ENCODE results near the gene BCL6B. TPM values are rescaled to one million over a fixed set of nuclear protein-coding genes. Genes with fewer than 3 reads are reported as not detected.

Gene BCL6B
- total and polyA plus RNA-seq, 2 experiments from 2014 or later: 3.3 to 4.5 TPM

DNA sequence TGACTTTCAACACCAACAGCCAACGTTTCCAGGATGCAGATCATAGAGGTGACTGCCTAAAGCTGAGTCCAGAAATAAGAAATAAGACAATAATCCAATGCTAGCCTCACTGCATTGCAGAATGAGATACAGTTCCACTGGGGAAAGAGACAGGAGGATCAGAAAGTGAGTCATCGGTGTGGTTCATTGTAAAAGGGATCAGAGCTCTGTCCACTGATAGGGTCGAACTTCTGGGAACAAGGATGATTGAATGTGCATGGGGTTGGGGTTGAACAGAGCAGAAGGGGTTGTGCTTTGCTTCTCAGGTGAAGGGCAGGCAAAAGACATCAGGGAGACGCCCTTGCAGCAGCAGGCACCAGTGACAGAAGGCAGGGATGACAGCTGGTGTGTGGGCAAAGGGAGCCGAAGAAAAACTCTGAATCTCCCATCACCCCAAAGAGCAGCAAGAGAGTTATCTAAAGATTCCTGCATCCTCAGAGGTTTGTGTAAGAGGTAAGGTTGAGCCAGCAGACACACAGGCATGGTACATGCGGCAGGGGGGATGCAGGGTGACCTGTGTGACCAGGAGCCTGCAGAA, 40.8 kb downstream of the BCL6B start:
- TF ChIP-seq ETS1 (IDR thresholded peaks at IDR 0.05) (no peak), EZH2 (IDR thresholded peaks at IDR 0.05; ENCODE audit: low read depth, unreplicated experiment) (no peak), CREB1 (CRISPR knock-in tag; IDR thresholded peaks at IDR 0.05; ENCODE audit: low read depth) (no peak), NANOG (IDR thresholded peaks at IDR 0.05; ENCODE audit: borderline replicate concordance) (no peak), EZH2phosphoT487 (IDR thresholded peaks at IDR 0.05; ENCODE audit: unreplicated experiment) (no peak), JUNB (IDR thresholded peaks at IDR 0.05; ENCODE audit: unreplicated experiment) (no peak), ZNF114 (CRISPR knock-in tag; IDR thresholded peaks at IDR 0.05) (no peak), ZNF331 (CRISPR knock-in tag; IDR thresholded peaks at IDR 0.05; ENCODE audit: low read depth) (no peak), POLR2AphosphoS5 (IDR thresholded peaks at IDR 0.05; ENCODE audit: low read depth) (no peak), ZNF462 (CRISPR knock-in tag; IDR thresholded peaks at IDR 0.05) (no peak), STAT1 (IDR thresholded peaks at IDR 0.05; ENCODE audit: unreplicated experiment) (no peak)
- TF ChIP-seq, protein P1, sequence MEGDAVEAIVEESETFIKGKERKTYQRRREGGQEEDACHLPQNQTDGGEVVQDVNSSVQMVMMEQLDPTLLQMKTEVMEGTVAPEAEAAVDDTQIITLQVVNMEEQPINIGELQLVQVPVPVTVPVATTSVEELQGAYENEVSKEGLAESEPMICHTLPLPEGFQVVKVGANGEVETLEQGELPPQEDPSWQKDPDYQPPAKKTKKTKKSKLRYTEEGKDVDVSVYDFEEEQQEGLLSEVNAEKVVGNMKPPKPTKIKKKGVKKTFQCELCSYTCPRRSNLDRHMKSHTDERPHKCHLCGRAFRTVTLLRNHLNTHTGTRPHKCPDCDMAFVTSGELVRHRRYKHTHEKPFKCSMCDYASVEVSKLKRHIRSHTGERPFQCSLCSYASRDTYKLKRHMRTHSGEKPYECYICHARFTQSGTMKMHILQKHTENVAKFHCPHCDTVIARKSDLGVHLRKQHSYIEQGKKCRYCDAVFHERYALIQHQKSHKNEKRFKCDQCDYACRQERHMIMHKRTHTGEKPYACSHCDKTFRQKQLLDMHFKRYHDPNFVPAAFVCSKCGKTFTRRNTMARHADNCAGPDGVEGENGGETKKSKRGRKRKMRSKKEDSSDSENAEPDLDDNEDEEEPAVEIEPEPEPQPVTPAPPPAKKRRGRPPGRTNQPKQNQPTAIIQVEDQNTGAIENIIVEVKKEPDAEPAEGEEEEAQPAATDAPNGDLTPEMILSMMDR (conservative IDR thresholded peaks at IDR 0.05; ENCODE audit: low read depth in 2 of 2): no peak
- TF ChIP-seq, protein P2, sequence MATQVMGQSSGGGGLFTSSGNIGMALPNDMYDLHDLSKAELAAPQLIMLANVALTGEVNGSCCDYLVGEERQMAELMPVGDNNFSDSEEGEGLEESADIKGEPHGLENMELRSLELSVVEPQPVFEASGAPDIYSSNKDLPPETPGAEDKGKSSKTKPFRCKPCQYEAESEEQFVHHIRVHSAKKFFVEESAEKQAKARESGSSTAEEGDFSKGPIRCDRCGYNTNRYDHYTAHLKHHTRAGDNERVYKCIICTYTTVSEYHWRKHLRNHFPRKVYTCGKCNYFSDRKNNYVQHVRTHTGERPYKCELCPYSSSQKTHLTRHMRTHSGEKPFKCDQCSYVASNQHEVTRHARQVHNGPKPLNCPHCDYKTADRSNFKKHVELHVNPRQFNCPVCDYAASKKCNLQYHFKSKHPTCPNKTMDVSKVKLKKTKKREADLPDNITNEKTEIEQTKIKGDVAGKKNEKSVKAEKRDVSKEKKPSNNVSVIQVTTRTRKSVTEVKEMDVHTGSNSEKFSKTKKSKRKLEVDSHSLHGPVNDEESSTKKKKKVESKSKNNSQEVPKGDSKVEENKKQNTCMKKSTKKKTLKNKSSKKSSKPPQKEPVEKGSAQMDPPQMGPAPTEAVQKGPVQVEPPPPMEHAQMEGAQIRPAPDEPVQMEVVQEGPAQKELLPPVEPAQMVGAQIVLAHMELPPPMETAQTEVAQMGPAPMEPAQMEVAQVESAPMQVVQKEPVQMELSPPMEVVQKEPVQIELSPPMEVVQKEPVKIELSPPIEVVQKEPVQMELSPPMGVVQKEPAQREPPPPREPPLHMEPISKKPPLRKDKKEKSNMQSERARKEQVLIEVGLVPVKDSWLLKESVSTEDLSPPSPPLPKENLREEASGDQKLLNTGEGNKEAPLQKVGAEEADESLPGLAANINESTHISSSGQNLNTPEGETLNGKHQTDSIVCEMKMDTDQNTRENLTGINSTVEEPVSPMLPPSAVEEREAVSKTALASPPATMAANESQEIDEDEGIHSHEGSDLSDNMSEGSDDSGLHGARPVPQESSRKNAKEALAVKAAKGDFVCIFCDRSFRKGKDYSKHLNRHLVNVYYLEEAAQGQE (IDR thresholded peaks at IDR 0.05; ENCODE audit: unreplicated experiment): no peak
- Mint-ChIP-seq H3K27me3 (ENCODE audit: insufficient read depth, low read depth, poor library complexity) (peaks cover 9% of the 10 kb centered on the region), H3K27ac (no peak overlapping the region), H3K36me3 (ENCODE audit: low read depth) (peaks cover 14% of the 10 kb centered on the region), H3K4me1 (peaks cover 3% of the 10 kb centered on the region; the same call in 2 of the 3 replicates), H3K9me3 (peaks cover 25% of the 10 kb centered on the region), H3K4me3 (no peak overlapping the region)
- no peaks in the 10 kb centered on the region for H3K4me1 ChIP-seq (ENCODE audit: insufficient read depth)
- H3K79me2 ChIP-seq (replicated peaks; ENCODE audit: insufficient read depth): no peaks in the 10 kb centered on the region
- H3K9me2 ChIP-seq (ENCODE audit: insufficient read depth): no peaks in the 10 kb centered on the region
- no peak overlapping the region for H3K4me2 ChIP-seq
- H3K27ac ChIP-seq (ENCODE audit: low read depth): no peak overlapping the region
- H3F3A ChIP-seq (replicated peaks; ENCODE audit: low read depth): no peaks in the 10 kb centered on the region
- ATAC-seq: no peak
- H3K27me3 ChIP-seq (ENCODE audit: insufficient read depth): no peaks in the 10 kb centered on the region
- no peaks in the 10 kb centered on the region for H4K20me1 ChIP-seq (replicated peaks; ENCODE audit: insufficient read depth)
- no peak overlapping the region for H3K4me3 ChIP-seq
- H3K36me3 ChIP-seq (ENCODE audit: insufficient read depth): no peaks in the 10 kb centered on the region
- peak overlapping the region; percentile 59; the same call in 1 of the 2 replicates for H2AFZ ChIP-seq
- no peak for DNase-seq (ENCODE audit: low spot score)

Measured in GM23338 (cell line).